GM19397 (cell line): ENCODE measurements around the gene DMBX1.

Experiments
- ATAC-seq: cut with Tn5 transposase; IDR thresholded peaks from one replicate; pipeline ENCODE4 v1.9.1; 2021; ENCODE audit warnings: mild to moderate bottlenecking, moderate library complexity; ENCODE audit not compliant: unreplicated experiment

Gene DMBX1

GRCh38 chr1:46522969-46523320 is 33.3 kb downstream of the DMBX1 start:
- no peak for ATAC-seq

DNA sequence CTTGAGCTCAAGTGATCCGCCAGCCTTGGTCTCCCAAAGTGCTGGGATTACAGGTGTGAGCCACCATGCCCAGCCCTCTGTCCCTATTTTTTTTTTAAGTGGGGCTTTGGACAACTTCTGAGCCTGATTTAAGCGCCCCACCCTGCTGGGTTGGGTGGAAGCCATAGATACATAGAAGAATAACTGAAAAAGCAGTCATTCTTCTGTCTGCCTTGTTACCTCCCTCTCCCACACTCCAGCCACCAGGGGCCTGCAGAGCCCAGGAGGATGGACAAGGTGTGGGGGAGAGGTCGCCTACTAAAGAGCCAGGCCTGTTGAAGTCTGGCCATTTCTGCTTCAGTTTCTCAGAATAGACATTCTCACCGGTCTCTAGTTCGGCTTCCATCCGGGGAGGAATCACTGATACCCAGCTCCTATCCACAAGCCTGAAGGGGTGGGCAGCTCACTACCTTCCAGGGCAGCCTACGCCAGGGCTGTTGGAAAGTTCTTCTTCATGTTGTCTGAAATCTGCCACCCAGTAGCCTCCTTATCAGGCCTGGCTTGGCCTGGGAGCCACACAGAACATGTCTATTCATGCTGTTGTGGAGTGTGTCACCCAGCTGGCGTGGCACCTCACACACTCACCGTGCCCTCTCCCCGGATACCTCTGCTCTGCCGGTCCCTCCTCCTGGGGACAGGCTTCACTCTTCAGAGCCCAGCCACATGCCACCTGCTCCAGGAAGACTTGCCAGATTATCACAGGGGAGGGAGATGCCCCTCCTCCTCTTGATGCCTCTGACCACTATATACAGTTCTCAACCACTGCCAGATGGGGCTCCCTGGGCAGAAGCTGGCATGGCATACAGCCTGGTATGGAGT is 34.1 kb downstream of the DMBX1 start:
- no peak for ATAC-seq

DNA sequence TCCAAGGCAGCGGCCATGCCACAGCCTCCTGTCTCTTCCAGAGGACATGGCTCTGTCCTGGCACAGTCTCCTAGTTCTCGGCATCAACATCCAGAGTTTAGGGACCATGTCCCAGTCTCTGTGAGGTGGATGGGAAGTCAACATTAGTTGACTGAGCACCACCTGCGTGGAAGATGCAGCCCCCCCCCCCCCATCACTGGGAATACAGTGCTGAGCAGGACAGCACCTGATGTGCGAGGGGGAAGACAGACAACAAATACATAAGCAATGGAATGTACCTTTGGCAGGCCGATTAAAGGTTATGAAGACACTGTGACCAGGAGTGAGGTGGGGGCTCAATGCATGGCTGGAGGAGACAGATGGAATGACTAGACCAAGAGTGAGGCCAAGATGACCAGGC is 35.2 kb downstream of the DMBX1 start:
- ATAC-seq = no peak

GRCh38 chr1:46525253-46525983 is 35.8 kb downstream of the DMBX1 start:
- ATAC-seq = no peak

DNA sequence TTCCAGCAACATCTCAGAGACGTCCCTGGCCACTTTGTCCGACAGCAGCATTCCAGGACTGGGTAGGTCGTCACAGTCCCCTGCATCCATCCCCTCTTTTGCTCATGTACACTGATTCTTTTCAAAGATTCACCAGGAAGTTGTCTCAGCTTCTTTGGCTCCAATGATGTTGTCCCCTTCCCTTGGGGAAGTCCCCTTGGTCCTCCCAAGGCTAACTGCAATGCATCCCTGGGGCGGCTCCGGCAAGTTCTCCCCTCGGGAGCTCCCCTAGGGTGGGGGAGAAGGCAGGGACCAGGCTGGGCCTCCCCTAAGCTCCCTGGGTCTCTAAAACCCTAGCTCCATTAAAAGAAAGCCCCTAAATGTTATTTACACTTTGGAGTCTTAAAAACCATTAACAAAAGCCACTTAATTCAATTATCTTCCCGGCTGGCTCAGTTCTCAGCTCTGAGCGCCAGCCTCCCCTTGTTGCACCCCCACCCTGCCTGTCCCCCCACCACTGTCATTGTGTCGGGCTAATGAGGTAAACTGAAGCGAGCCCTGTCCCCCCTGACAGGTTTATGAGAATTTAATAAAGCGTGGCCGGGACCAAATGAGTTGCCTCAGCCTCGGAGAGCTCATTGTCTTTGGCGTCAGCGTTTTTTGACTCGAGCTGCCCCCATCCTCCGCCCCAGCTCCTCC is 36.5 kb downstream of the DMBX1 start:
- ATAC-seq = no peak

- ATAC-seq = no peak
Observed at GRCh38 chr1:46526691-46527291, 37.2 kb downstream of the DMBX1 start.

DNA sequence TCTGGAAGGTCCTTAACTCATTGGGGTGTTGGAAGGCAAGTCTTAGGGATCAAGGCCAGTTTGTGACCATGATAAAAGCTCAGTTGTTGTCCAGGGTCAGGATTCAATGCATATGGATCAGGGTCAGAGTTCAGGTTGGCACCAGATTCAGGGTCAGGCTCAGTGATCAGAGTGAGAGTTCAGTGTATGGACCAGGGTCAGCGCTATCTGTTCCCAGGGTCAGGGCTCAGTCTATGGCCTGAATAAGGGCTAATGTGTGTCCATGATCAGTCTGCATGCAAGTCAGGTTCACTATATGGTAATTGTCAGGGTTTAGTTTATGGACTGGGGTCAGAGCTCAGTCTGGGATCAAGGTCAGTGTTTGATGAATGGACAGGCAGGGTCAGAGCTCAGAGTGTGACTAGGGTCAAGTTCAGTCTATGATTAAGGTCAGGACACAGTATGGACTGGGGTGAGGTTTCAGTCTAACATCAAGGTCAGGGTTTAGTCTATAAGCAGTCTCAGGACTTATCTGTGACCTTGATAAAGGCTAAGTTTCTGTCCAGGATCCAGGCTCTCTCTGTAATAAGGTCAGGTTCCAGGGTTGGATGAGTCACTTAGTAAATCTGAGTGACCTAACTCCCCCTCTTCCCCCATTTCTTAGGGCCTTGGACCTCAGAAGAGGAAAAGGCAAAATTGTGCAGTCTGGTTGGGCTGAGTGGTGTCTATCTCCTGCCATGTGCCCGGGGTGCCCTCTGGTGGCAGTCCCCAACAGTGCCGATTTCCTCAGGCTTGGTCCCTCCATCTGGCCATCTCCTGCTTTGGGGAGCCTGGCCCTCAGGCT is 38.0 kb downstream of the DMBX1 start:
- no peak for ATAC-seq

DNA sequence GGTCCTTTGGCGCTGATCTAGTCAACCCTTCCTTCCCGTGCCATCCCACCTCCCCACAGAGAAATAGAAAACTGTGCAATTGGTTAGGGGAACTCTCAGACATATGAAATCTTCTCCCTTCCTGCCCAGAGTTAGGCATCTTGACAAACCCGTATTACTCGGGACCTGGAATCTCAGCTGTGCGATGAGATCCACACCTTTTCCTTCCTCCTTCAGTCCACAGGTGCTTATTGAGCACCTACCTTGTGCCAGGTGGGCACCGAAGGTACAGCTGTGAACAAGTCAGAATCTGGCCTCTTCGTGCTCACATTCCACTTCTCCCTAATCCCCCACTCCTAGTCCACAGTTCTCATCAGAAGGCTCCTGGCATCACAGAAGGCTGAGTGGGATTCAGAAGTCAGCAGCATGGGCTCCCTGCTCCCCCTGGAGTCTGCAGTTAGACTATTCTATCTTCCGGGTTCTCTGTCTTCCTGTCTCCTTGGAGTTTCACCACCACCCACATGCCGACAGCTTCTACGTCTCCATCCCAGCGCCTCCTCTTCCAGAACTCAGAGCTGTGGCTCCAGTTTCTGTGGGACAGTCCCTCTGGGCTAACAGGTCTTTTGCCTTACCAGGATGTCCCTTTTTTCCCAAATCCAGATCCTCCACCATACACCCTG is 38.8 kb downstream of the DMBX1 start:
- ATAC-seq = no peak

DNA sequence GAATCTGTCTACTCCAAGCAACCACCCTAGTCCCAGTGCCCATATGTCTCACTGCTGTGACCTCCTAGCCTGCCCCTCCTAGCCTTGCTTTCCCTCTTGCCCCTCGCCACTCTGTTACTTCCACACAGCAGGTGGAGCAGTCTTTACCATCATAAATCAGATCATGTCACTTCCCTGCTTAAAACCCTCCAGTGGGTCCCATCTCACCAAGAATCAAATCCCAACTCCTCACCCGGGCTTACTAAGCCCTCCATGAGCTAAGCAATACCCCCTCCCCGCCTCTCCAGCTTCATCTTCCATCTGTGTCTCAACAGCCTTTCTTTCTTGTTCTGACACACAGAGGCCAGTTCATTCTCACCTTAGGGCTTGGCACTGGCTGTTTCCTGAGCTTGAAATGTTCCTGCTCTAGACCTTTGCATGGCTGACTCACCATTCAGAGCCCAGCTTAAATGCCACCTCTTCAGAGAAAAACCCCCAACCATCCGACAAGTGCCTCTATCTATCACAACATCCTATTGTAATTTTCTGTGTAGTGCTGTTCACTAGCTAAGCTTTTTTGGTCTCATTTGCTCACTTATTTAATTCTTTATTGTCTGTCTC is 39.5 kb downstream of the DMBX1 start:
- no peak for ATAC-seq

DNA sequence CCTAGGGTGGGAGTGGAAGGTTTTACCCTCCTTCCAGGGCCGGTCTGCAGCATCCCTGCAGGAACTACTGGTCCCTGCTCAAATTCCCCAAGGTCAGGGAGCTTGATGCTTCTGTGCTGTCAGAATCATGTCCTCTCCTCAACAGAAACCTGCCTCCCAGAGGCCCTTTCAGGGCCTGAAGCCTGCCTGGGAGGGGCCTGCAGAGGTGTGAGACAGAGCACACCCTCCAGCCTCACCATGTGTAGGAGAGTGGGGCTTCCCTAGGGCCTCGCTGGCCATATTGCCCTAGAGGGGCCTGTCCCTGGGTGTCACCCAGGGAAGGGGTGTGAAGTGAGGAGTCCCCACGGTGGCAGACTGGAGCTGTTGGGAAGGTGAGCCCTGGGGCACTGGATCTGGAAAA is 40.7 kb downstream of the DMBX1 start:
- no peak for ATAC-seq

GRCh38 chr1:46530791-46531409 is 41.3 kb downstream of the DMBX1 start:
- no peak for ATAC-seq

- no peak for ATAC-seq
Observed at GRCh38 chr1:46532095-46532494, 42.5 kb downstream of the DMBX1 start.

- no peak for ATAC-seq
Observed at GRCh38 chr1:46532498-46533178, 43.0 kb downstream of the DMBX1 start.

DNA sequence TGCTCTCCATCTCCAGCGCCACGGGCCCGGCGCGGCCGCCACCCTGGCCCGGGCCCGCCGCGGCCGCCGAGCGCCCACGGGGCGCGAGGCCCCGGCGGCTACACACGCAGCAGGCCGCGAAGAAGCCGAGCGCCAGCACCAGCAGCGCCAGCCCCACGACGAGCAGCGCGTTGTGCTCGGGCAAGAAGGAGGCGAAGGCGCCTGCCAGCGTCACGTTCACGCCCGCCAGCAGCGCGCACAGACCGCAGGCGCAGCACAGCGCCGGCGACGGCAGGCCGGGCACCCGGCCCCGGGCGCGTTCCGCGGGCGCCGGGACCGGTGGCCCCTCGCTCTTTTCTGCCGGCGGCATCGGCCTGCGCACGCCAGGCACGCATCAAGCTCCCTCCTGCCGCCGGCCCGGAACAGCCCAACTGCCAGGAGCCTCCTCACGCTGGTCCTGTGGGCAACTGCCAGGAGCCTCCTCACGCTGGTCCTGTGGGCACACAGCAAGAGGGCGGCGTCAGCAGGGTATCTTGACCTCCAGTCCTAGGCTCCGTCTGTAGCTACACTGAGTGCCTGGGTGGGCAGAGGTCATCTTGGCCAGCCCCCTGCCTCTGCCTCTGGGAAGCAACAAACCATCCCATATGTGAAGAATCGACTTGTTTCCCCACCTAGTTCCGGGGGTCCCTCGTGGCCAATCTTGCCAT is 43.7 kb downstream of the DMBX1 start:
- ATAC-seq = no peak

- no peak for ATAC-seq
Observed at GRCh38 chr1:46535063-46535462, 45.4 kb downstream of the DMBX1 start.

DNA sequence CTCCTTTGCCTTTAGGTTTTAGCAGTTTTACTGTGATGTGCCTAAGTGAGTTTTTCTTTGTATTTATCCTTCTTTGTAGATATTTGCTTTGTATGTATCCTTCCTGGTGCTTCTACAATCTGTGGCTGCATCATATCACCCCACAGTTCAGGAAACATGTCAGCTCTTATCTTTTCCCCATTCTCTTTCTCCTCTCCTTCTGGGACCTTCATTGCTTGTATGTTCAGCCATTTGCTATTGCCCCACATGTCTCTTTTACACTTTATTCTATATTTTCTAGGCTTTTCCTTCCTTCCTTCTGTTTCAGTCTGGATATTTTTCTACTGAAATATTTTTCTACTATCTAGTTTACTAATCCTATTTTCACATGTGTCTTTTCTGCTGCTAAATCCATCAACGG is 46.9 kb downstream of the DMBX1 start:
- no peak for ATAC-seq

GRCh38 chr1:46537651-46538050 is 48.0 kb downstream of the DMBX1 start:
- ATAC-seq = no peak

DNA sequence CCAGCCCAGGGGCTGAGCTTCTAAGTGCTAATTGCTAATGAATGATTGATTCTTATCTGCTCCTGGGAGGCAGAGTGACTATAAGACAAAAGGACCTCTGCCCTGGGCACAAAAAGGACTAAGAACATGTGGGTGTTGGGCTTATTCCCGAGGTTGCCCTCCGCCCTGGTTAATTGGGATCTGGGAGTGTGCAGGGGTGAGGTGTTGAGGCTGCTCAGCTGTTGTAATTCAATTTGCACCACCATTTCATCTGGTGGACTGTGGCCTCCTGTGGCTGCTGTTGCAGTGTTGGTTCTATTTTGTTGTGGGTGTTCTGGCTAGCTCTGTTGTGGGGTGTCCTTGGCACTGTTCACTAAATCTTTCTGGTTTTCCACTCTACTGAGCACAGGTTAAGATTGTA is 48.5 kb downstream of the DMBX1 start:
- no peak for ATAC-seq
